Measurements from ENCODE around the gene HECTD2. TPM values are rescaled to one million over a fixed set of nuclear protein-coding genes. Genes with fewer than 3 reads are reported as not detected.

The HECTD2 gene
- total RNA-seq, 2 experiments from 2014 or later: 0.16 to 0.78 TPM

DNA sequence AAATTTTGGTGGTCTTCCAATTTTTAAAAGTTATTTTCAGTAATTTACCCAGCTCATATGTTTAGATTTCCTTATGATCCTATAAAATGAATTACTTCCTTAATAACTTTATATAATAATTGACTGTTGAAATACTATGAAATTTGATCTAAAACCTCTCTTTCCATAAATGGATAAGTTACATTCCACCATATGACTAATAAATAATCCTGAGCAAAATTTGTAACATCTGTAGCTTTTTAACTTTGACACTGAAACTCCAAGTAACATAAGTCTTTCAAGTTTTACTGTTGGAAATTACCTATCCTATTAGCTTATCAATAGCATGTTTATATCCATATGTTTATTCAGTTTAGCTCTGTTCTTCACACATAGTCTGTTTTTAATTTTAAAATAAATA, 85.3 kb downstream of the HECTD2 start:
- no peaks in the 10 kb centered on the region for H3K79me2 ChIP-seq (ENCODE audit: insufficient read depth, low read depth, low read length)
- intact Hi-C loops (cut with micrococcal nuclease; ENCODE audit: unreplicated experiment): no loop called here
- DNase-seq (ENCODE audit: low spot score): no peak
- TF ChIP-seq EZH2phosphoT487 (IDR thresholded peaks at IDR 0.05; ENCODE audit: borderline replicate concordance, low read depth, low read length): no peak
- TF ChIP-seq, protein P1, sequence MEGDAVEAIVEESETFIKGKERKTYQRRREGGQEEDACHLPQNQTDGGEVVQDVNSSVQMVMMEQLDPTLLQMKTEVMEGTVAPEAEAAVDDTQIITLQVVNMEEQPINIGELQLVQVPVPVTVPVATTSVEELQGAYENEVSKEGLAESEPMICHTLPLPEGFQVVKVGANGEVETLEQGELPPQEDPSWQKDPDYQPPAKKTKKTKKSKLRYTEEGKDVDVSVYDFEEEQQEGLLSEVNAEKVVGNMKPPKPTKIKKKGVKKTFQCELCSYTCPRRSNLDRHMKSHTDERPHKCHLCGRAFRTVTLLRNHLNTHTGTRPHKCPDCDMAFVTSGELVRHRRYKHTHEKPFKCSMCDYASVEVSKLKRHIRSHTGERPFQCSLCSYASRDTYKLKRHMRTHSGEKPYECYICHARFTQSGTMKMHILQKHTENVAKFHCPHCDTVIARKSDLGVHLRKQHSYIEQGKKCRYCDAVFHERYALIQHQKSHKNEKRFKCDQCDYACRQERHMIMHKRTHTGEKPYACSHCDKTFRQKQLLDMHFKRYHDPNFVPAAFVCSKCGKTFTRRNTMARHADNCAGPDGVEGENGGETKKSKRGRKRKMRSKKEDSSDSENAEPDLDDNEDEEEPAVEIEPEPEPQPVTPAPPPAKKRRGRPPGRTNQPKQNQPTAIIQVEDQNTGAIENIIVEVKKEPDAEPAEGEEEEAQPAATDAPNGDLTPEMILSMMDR (conservative IDR thresholded peaks at IDR 0.05; ENCODE audit: low read length): no peak
- no peaks in the 10 kb centered on the region for H3K36me3 ChIP-seq (ENCODE audit: insufficient read depth, low read length)
- no TSS peak for BruUV-seq (replicated peaks)
- CTCF ChIA-PET (ENCODE audit: unreplicated experiment): no interaction called here
- no peak overlapping the region for H3K4me2 ChIP-seq (ENCODE audit: low read length)
- no peaks in the 10 kb centered on the region for H4K20me1 ChIP-seq (ENCODE audit: insufficient read depth, low read length)
- POLR2A ChIA-PET: interaction anchor here (1.0 kb wide), 1 partner anchor 9 kb away, joined by 4 read pairs; no protein-coding TSS in a partner anchor
- no peaks in the 10 kb centered on the region for H3K4me1 ChIP-seq (ENCODE audit: insufficient read depth, low read length, poor library complexity, severe bottlenecking)
- no peak overlapping the region for H3K27ac ChIP-seq (ENCODE audit: low read depth, low read length, poor library complexity, severe bottlenecking)
- H3K9me3 ChIP-seq (ENCODE audit: low read length): no peaks in the 10 kb centered on the region
- no peak overlapping the region for H2AFZ ChIP-seq (ENCODE audit: low read length)
- no peak overlapping the region for H3K4me3 ChIP-seq (ENCODE audit: low read depth, low read length, poor library complexity, severe bottlenecking)
- no peaks in the 10 kb centered on the region for H3K9me2 ChIP-seq (ENCODE audit: insufficient read depth, low read length)

DNA sequence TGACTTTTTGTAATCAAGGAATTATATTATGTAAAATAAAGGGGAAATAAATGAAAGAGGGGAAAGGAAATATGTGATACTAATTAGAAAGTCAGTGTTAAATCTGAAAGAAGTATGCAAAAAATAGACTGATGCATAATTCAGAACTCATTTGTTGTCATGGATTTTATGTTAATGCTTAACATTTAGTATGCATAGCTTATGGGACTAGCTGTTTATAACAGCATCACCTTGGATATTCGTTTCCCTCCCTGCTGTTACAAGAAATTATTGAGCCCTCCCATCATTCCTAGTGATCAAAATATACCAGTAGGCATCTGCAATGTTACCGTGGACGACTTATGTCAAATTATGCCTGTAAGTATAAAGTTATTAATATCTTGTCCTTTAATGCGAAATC, 85.9 kb downstream of the HECTD2 start:
- H3K79me2 ChIP-seq (ENCODE audit: insufficient read depth, low read depth, low read length): no peaks in the 10 kb centered on the region
- no peaks in the 10 kb centered on the region for H3K9me3 ChIP-seq (ENCODE audit: low read length)
- no peaks in the 10 kb centered on the region for H3K9me2 ChIP-seq (ENCODE audit: insufficient read depth, low read length)
- DNase-seq (ENCODE audit: low spot score): no peak
- no peak overlapping the region for H2AFZ ChIP-seq (ENCODE audit: low read length)
- H3K4me2 ChIP-seq (ENCODE audit: low read length): no peak overlapping the region
- H3K4me3 ChIP-seq (ENCODE audit: low read depth, low read length, poor library complexity, severe bottlenecking): no peak overlapping the region
- no TSS peak for BruUV-seq (replicated peaks)
- H3K4me1 ChIP-seq (ENCODE audit: insufficient read depth, low read length, poor library complexity, severe bottlenecking): no peaks in the 10 kb centered on the region
- H3K27ac ChIP-seq (ENCODE audit: low read depth, low read length, poor library complexity, severe bottlenecking): no peak overlapping the region
- no peaks in the 10 kb centered on the region for H4K20me1 ChIP-seq (ENCODE audit: insufficient read depth, low read length)
- ChIA-PET POLR2A (no interaction called here), CTCF (ENCODE audit: unreplicated experiment) (no interaction called here)
- no peak for TF ChIP-seq EZH2phosphoT487 (IDR thresholded peaks at IDR 0.05; ENCODE audit: borderline replicate concordance, low read depth, low read length)
- TF ChIP-seq, protein P1 (conservative IDR thresholded peaks at IDR 0.05; ENCODE audit: low read length): no peak
- intact Hi-C loops (cut with micrococcal nuclease; ENCODE audit: unreplicated experiment): no loop called here
- H3K36me3 ChIP-seq (ENCODE audit: insufficient read depth, low read length): no peaks in the 10 kb centered on the region

DNA sequence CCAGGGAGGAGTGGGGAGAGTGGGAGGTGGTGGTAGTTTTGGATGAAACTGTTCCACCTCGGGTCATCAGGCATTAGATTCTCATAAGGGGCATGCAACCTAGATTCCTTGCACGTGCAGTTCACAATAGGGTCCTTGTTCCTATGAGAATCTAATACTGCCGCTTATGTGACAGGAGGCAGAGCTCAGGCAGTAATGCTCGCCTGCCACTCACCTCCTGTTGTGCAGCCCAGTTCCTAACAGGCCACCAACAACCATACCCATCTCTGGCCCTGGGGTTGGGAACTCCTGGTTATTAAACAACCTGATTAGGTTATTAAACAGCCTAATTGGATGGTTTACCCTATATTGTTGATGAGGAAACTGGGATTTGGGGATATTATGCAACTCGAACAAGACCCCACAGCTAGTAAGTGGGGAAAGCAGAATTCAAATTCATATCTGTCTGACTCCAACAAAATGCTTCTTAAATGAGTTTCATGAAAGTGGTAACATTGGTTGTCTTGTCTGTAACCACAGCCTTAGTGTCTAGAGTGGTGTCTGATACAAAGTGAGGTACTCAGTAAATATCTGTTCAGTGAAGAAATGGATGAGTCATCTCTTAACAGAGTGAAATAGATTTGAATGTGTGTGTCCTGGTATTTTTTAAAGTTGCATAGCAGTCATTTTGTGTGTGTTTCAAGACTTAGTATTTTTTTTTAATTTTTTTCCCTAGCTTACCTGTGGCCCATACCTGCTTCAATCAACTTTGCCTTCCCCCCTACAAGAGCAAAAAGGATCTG, 101.6 kb downstream of the HECTD2 start:
- intact Hi-C loops (cut with micrococcal nuclease; ENCODE audit: unreplicated experiment): no loop called here
- ChIA-PET POLR2A (no interaction called here), CTCF (ENCODE audit: unreplicated experiment) (no interaction called here)
- BruUV-seq (replicated peaks): no TSS peak
- DNase-seq (ENCODE audit: low spot score): no peak
- H3K4me2 ChIP-seq (ENCODE audit: low read length): no peak overlapping the region
- H2AFZ ChIP-seq (ENCODE audit: low read length): no peak overlapping the region
- no peaks in the 10 kb centered on the region for H4K20me1 ChIP-seq (ENCODE audit: insufficient read depth, low read length)
- H3K4me1 ChIP-seq (ENCODE audit: insufficient read depth, low read length, poor library complexity, severe bottlenecking): no peaks in the 10 kb centered on the region
- H3K36me3 ChIP-seq (ENCODE audit: insufficient read depth, low read length): no peaks in the 10 kb centered on the region
- TF ChIP-seq, protein P1 (conservative IDR thresholded peaks at IDR 0.05; ENCODE audit: low read length): no peak
- TF ChIP-seq EZH2phosphoT487 (IDR thresholded peaks at IDR 0.05; ENCODE audit: borderline replicate concordance, low read depth, low read length): no peak
- no peaks in the 10 kb centered on the region for H3K79me2 ChIP-seq (ENCODE audit: insufficient read depth, low read depth, low read length)
- no peaks in the 10 kb centered on the region for H3K9me3 ChIP-seq (ENCODE audit: low read length)
- H3K9me2 ChIP-seq (ENCODE audit: insufficient read depth, low read length): no peaks in the 10 kb centered on the region
- no peak overlapping the region for H3K27ac ChIP-seq (ENCODE audit: low read depth, low read length, poor library complexity, severe bottlenecking)
- no peak overlapping the region for H3K4me3 ChIP-seq (ENCODE audit: low read depth, low read length, poor library complexity, severe bottlenecking)
